HG02970 (cell line): ENCODE results near the gene WSB1.
"Not testable (repeated sequence)": the region's sequence is repeated elsewhere in the genome, so short reads cannot be mapped to it uniquely, and the experiment has no call there.

Source experiments
- ATAC-seq: cut with Tn5 transposase; IDR thresholded peaks from one replicate; pipeline ENCODE4 v1.9.1; 2021; ENCODE audit warnings: mild to moderate bottlenecking, moderate library complexity, moderate number of reproducible peaks; ENCODE audit not compliant: unreplicated experiment, low FRiP score

WSB1 gene, protein sequence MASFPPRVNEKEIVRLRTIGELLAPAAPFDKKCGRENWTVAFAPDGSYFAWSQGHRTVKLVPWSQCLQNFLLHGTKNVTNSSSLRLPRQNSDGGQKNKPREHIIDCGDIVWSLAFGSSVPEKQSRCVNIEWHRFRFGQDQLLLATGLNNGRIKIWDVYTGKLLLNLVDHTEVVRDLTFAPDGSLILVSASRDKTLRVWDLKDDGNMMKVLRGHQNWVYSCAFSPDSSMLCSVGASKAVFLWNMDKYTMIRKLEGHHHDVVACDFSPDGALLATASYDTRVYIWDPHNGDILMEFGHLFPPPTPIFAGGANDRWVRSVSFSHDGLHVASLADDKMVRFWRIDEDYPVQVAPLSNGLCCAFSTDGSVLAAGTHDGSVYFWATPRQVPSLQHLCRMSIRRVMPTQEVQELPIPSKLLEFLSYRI

GRCh38 chr17:27293898-27294688 lies at the start of gene WSB1:
Gene WSB1 (plus strand): TSS chr17:27294114. CDS start chr17:27294396, 282 bp downstream.
- peak; percentile 84 for ATAC-seq

- no peak for ATAC-seq
These were observed 49.3 kb upstream of the WSB1 start for GRCh38 chr17:27244491-27245223.

- no peak for ATAC-seq
These were observed 48.7 kb upstream of the WSB1 start for GRCh38 chr17:27245230-27245696.

- ATAC-seq = no peak
These were observed 47.4 kb upstream of the WSB1 start for GRCh38 chr17:27246537-27246936.

DNA sequence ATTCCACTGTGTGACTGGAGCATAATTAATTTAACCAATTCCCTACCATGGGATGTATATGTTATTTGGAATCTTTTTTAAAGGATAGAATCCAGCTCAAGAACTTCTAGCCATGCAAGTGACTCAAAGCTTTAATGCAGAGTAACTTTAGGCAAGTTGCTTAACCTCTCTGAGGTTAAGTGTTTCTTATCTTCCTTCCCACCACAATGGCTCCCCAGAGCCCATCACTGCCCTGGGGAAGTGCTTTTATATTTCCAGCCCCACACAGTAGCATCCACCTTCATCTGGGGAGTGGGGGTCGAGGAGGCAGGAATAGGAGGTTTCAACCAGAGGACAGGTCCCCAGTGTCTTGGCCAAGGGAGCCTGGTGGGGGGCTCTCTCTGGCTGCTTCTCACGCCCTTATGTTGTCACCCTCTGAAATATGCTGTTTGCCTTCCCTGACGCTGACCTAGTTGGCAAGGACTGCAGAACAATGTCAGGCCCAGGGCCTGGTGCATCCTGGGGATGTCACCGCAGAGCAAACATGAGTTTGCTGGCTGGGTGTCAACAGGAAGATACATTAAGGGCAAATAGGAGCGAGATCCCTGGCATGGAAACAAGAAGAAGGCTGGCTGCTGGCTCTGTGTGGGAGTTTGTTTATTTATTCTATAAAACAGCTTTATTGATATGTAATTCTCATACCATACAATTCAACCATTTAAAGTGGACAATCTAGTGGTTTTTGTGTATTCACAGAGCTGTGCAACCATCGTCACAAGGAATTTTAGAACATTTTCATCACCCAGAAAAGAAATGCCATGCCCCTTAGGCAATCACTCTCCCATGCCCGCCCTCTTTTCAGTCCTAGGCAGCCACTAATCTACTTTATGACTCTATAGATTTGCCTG lies 46.6 kb upstream of the WSB1 start:
- no peak for ATAC-seq

GRCh38 chr17:27247958-27248342 lies 46.0 kb upstream of the WSB1 start:
- ATAC-seq = no peak

- ATAC-seq = not testable (repeated sequence)
These were observed 43.1 kb upstream of the WSB1 start for GRCh38 chr17:27250791-27251190.

GRCh38 chr17:27254802-27255201 lies 39.1 kb upstream of the WSB1 start:
- ATAC-seq = not testable (repeated sequence)

GRCh38 chr17:27256225-27257030 lies 37.5 kb upstream of the WSB1 start:
- no peak for ATAC-seq

DNA sequence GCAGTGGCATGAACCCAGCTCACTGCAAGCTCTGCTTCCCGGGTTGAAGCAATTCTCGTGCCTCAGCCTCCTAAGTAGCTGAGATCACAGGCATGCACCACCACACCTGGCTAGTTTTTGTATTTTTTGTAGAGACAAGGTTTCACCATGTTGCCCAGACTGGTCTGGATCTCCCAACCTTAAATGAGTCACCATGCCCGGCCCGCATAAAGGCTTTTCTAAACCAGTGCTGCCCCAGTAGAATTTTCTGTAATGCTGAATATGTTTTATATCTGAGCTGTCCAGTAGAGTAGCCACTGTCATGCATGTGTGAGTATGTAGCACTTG lies 36.9 kb upstream of the WSB1 start:
- no peak for ATAC-seq

DNA sequence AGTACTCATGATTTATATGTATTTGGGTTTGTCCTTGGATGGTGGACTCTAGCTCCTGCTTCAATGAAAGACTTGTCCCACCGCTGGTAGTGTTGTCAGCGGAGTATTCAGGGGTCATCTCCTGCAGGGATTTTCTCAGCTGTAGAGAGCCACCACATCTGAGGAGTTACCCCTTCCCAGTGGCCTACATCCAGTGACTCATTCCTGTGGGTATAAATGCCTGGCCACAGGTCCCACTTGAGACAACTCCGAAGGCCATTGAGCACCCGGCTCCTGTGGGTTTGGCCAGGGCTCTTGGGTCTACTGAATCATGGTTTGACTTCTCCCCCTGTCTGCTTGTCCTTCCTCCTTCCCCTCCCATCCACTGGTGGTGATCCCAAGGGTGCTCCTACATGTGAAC lies 34.6 kb upstream of the WSB1 start:
- ATAC-seq = no peak

DNA sequence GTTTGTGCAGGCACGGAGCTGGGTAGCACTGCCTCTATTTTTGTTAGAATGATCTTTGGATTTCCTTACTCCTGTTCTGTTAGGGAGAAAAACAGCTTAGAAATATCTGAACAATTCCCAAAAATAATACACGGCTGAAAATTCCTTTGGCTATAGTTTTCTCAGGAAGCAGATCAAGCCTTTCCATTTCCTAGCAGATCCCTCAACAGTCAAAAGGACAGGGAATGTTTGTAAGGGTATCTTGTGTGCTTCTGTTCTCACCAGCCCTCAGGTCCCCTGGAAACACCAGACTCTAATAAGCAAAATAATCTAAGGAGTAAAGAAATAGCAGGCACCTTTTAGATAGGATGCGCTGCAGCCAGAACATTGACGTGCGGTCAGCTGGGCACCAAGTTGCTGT lies 30.5 kb upstream of the WSB1 start:
- no peak for ATAC-seq

DNA sequence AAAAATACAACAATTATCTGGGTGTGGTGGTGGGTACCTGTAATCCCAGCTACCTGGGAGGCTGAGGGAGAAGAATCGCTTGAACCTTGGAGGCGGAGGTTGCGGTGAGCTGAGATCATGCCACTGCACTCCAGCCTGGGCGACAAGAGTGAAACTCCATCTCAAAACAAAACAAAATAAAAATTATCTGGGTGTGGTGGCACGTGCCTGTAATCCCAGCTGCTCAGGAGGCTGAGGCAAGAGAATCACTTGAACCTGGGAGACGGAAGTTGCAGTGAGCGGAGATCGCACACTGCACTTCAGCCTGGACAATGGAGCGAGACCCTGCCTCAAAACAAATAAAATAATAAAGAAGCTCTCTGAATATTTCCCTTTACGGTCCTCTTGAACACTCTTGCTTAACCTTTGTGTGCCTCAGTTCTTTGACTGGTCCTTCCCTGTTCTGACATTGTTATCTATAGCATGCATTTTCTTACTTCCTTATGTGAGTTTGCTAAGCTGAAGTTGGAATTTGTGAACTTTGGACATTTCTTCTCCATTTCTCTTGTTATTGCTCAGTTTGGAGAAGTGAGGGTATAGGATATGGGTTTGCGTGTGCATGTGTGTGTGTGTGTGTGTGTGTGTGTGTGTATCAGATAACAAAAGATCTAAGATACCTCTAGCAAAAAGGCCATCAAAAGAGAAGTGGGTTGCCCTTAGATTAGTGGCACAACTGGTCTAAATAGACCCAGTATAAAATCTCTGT lies 29.7 kb upstream of the WSB1 start:
- no peak for ATAC-seq

GRCh38 chr17:27265333-27265732 lies 28.6 kb upstream of the WSB1 start:
- ATAC-seq = no peak

GRCh38 chr17:27266228-27266627 lies 27.7 kb upstream of the WSB1 start:
- ATAC-seq = no peak

GRCh38 chr17:27268394-27269085 lies 25.4 kb upstream of the WSB1 start:
- no peak for ATAC-seq

DNA sequence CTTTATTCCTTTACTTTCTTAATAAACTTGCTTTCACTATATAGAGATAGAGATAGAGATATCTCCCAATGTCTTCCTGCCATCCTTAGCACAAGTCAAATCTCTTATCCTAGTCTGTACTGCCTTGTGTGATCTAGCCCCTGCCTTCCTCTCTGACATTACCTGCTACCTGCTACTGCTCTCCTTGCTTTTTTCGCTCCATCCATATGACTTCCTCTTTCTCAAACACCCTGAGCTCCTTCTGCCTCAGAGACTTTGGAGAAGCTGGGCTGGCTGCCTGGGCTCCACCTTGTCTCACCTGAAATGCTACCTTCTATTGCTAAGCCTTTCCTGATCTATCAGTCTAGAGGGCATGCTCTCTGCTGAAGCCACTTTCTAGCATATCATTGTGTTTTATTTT lies 24.7 kb upstream of the WSB1 start:
- no peak for ATAC-seq

GRCh38 chr17:27269974-27270373 lies 23.9 kb upstream of the WSB1 start:
- ATAC-seq = no peak
